Fibroblast of the aortic adventitia (primary cell): ENCODE results near the gene SENP8. TPM values are rescaled to one million over a fixed set of nuclear protein-coding genes. Genes with fewer than 3 reads are reported as not detected.

Source experiments
- DNase-seq: peaks from one replicate; pipeline ENCODE4 v3.0.0-alpha.2; 2010; ENCODE audit warnings: low read depth
- H3K4me3 ChIP-seq: 2 replicates; pipeline ENCODE4 v1.5.1; 2011; ENCODE audit warnings: low read depth, mild to moderate bottlenecking, control low read depth, low read length, moderate library complexity
- CTCF ChIP-seq: IDR thresholded peaks from 2 replicates; pipeline ENCODE4 v1.5.1; 2011; ENCODE audit warnings: mild to moderate bottlenecking, low read length, control low read depth, inconsistent platforms; ENCODE audit not compliant: insufficient read depth
- total RNA-seq: library from RNA; depleted of rRNA; stranded (reverse); fragments of >200 nt; gene quantifications from 2 replicates; pipeline ENCODE4 v1.2.3, GENCODE V29; 2012; ENCODE audit warnings: low replicate concordance

SENP8 gene
- total RNA-seq, 1 donor, result 3.8 TPM

- no peak for DNase-seq
- H3K4me3 ChIP-seq, result no peak overlapping the region
- no peak for TF ChIP-seq CTCF
Measured at GRCh38 chr15:72078887-72079286, 39.3 kb upstream of the SENP8 start.

GRCh38 chr15:72082176-72082575, 36.0 kb upstream of the SENP8 start:
- DNase-seq, result no peak
- no peak for TF ChIP-seq CTCF
- H3K4me3 ChIP-seq, result no peak overlapping the region

GRCh38 chr15:72086010-72086697, 32.0 kb upstream of the SENP8 start:
- no peak for TF ChIP-seq CTCF
- DNase-seq, result no peak
- no peak overlapping the region for H3K4me3 ChIP-seq

GRCh38 chr15:72086920-72087648, 31.1 kb upstream of the SENP8 start:
- DNase-seq, result no peak
- H3K4me3 ChIP-seq, result no peak overlapping the region
- no peak for TF ChIP-seq CTCF

- no peak for TF ChIP-seq CTCF
- no peak for DNase-seq
- H3K4me3 ChIP-seq, result no peak overlapping the region
Measured at GRCh38 chr15:72092006-72092405, 26.2 kb upstream of the SENP8 start.

- DNase-seq, result no peak
- H3K4me3 ChIP-seq, result no peak overlapping the region
- TF ChIP-seq CTCF, result no peak
Measured at GRCh38 chr15:72092691-72093090, 25.5 kb upstream of the SENP8 start.
